GM23338 (cell line): ENCODE results near the gene VPS13A. TPM values are rescaled to one million over a fixed set of nuclear protein-coding genes. Genes with fewer than 3 reads are reported as not detected.

Source experiments
- ATAC-seq: fragments of 200-7000 bp; cut with Tn5 transposase; 3 replicates; pipeline ENCODE4 v1.9.1; 2020
- DNase-seq: peaks from one replicate; pipeline ENCODE4 v3.0.0-alpha.2; 2015; ENCODE audit warnings: low spot score
- H2AFZ ChIP-seq: fragments of 200-600 bp; sonication (generic); 2 replicates; pipeline ENCODE4 v1.8.0; 2016; ENCODE audit warnings: antibody characterized with exemption, mild to moderate bottlenecking, moderate library complexity
- H3F3A ChIP-seq: fragments of 200-600 bp; sonication (generic); replicated peaks from 2 replicates; pipeline ENCODE4 v1.8.0; 2017; ENCODE audit warnings: antibody characterized with exemption, mixed run types, low read depth
- H3K27ac ChIP-seq: fragments of 200-600 bp; sonication (generic); 2 replicates; pipeline ENCODE4 v1.6.1; 2016; ENCODE audit warnings: low read depth
- H3K27me3 ChIP-seq: fragments of 200-600 bp; sonication (generic); 2 replicates; pipeline ENCODE4 v1.8.0; 2016; ENCODE audit warnings: mild to moderate bottlenecking, mixed run types, moderate library complexity; ENCODE audit not compliant: insufficient read depth
- H3K36me3 ChIP-seq: fragments of 200-600 bp; sonication (generic); 2 replicates; pipeline ENCODE4 v1.8.0; 2016; ENCODE audit warnings: mild to moderate bottlenecking; ENCODE audit not compliant: insufficient read depth
- H3K4me1 ChIP-seq: fragments of 200-600 bp; sonication (generic); 2 replicates; pipeline ENCODE4 v1.8.0; 2016; ENCODE audit warnings: mild to moderate bottlenecking, moderate library complexity; ENCODE audit not compliant: insufficient read depth
- H3K4me2 ChIP-seq: fragments of 200-600 bp; sonication (generic); 2 replicates; pipeline ENCODE4 v1.7.1; 2017; ENCODE audit warnings: mixed run types
- H3K4me3 ChIP-seq: fragments of 200-600 bp; sonication (generic); 2 replicates; pipeline ENCODE4 v1.6.1; 2016; ENCODE audit warnings: mixed run types
- H3K79me2 ChIP-seq: fragments of 200-600 bp; sonication (generic); replicated peaks from 2 replicates; pipeline ENCODE4 v1.8.0; 2017; ENCODE audit warnings: mild to moderate bottlenecking; ENCODE audit not compliant: insufficient read depth
- H3K9me2 ChIP-seq: fragments of 200-600 bp; sonication (generic); 2 replicates; pipeline ENCODE4 v1.8.0; 2017; ENCODE audit not compliant: insufficient read depth
- H4K20me1 ChIP-seq: fragments of 200-600 bp; sonication (generic); replicated peaks from 2 replicates; pipeline ENCODE4 v1.8.0; 2017; ENCODE audit warnings: mild to moderate bottlenecking; ENCODE audit not compliant: insufficient read depth
- H3K27ac Mint-ChIP-seq: 2 replicates; pipeline ENCODE4 v1.8.0; 2020; ENCODE audit warnings: inconsistent platforms, mild to moderate bottlenecking, moderate library complexity, mixed read lengths
- H3K27me3 Mint-ChIP-seq: 3 replicates; pipeline ENCODE4 v1.8.0; 2022; ENCODE audit warnings: low read depth, mild to moderate bottlenecking, moderate library complexity, mixed read lengths, inconsistent platforms; ENCODE audit not compliant: insufficient read depth, poor library complexity
- H3K36me3 Mint-ChIP-seq: 3 replicates; pipeline ENCODE4 v1.8.0; 2021; ENCODE audit warnings: low read depth, mild to moderate bottlenecking, inconsistent platforms, moderate library complexity, mixed read lengths
- H3K4me1 Mint-ChIP-seq: 3 replicates; pipeline ENCODE4 v1.8.0; 2020; ENCODE audit warnings: mild to moderate bottlenecking, inconsistent platforms, mixed read lengths
- H3K4me3 Mint-ChIP-seq: 3 replicates; pipeline ENCODE4 v1.8.0; 2021; ENCODE audit warnings: moderate library complexity, mild to moderate bottlenecking, inconsistent platforms, mixed read lengths
- H3K9me3 Mint-ChIP-seq: 3 replicates; pipeline ENCODE4 v1.8.0; 2020; ENCODE audit warnings: moderate library complexity, mild to moderate bottlenecking, inconsistent platforms, mixed read lengths
- CREB1 ChIP-seq: fragments of 250-450 bp; sonication (Bioruptor Pico); IDR thresholded peaks from 2 replicates; pipeline ENCODE4 v1.5.0; 2020; ENCODE audit warnings: low read depth, mild to moderate bottlenecking, moderate library complexity
- EZH2 ChIP-seq: fragments of 200-600 bp; sonication (generic); IDR thresholded peaks from one replicate; pipeline ENCODE4 v1.8.0; 2017; ENCODE audit warnings: antibody characterized with exemption, mild to moderate bottlenecking, low read depth; ENCODE audit not compliant: unreplicated experiment
- EZH2phosphoT487 ChIP-seq: fragments of 200-600 bp; sonication (generic); IDR thresholded peaks from one replicate; pipeline ENCODE4 v1.8.1; 2018; ENCODE audit warnings: antibody characterized with exemption; ENCODE audit not compliant: unreplicated experiment
- JUNB ChIP-seq: IDR thresholded peaks from one replicate; pipeline ENCODE4 v1.6.1; 2016; ENCODE audit warnings: antibody characterized with exemption; ENCODE audit not compliant: unreplicated experiment
- NANOG ChIP-seq: IDR thresholded peaks from 2 replicates; pipeline ENCODE4 v1.6.1; 2016; ENCODE audit warnings: antibody characterized with exemption, borderline replicate concordance
- POLR2AphosphoS5 ChIP-seq: IDR thresholded peaks from 2 replicates; pipeline ENCODE4 v1.6.1; 2016; ENCODE audit warnings: antibody characterized with exemption, low read depth
- STAT1 ChIP-seq: IDR thresholded peaks from one replicate; pipeline ENCODE4 v1.6.1; 2016; ENCODE audit warnings: antibody characterized with exemption; ENCODE audit not compliant: unreplicated experiment
- ZNF114 ChIP-seq: fragments of 250-450 bp; sonication (Bioruptor Pico); IDR thresholded peaks from 2 replicates; pipeline ENCODE4 v1.5.0; 2020; ENCODE audit warnings: mild to moderate bottlenecking, moderate library complexity
- ZNF331 ChIP-seq: fragments of 250-450 bp; sonication (Bioruptor Pico); IDR thresholded peaks from 2 replicates; pipeline ENCODE4 v1.5.0; 2020; ENCODE audit warnings: low read depth, mild to moderate bottlenecking, moderate library complexity
- polyA plus RNA-seq: library from polyadenylated mRNA; unstranded; fragments of >200 nt; fragmentation: Nextera tagmentation; extraction: Ambion mirVana; gene quantifications from 2 replicates; pipeline ENCODE4 v1.2.1, GENCODE V29; 2016
- total RNA-seq: library from RNA; depleted of rRNA; stranded (reverse); fragments of >200 nt; shearing (Covaris generic); gene quantifications from 2 replicates; pipeline ENCODE4 v1.2.3, GENCODE V29; 2014
- TF ChIP-seq, protein P1 (sequence below): fragments of 250-450 bp; sonication (Bioruptor Pico); IDR thresholded peaks from 2 replicates; pipeline ENCODE4 v1.5.0; 2020; ENCODE audit warnings: mild to moderate bottlenecking, moderate library complexity
- TF ChIP-seq, protein P2 (sequence below): IDR thresholded peaks from 2 replicates; pipeline ENCODE4 v1.6.1; 2016; ENCODE audit warnings: antibody characterized with exemption
- TF ChIP-seq, protein P3 (sequence below), 2 experiments: fragments of 200-600 bp in 1 of 2; sonication (generic) in 1 of 2; conservative IDR thresholded peaks; 2 replicates each; pipeline versions ENCODE4 v1.5.1 to v1.6.1; 2016 to 2017; ENCODE audit warnings: antibody characterized with exemption in 2 of 2, low read depth in 2 of 2, mild to moderate bottlenecking in 2 of 2, moderate library complexity in 1 of 2
- TF ChIP-seq, protein P4 (sequence below): IDR thresholded peaks from one replicate; pipeline ENCODE4 v1.6.1; 2018; ENCODE audit warnings: antibody characterized with exemption; ENCODE audit not compliant: unreplicated experiment

VPS13A gene
- total and polyA plus RNA-seq, 2 experiments from 2014 or later, result 45.9 to 68.1 TPM

DNA sequence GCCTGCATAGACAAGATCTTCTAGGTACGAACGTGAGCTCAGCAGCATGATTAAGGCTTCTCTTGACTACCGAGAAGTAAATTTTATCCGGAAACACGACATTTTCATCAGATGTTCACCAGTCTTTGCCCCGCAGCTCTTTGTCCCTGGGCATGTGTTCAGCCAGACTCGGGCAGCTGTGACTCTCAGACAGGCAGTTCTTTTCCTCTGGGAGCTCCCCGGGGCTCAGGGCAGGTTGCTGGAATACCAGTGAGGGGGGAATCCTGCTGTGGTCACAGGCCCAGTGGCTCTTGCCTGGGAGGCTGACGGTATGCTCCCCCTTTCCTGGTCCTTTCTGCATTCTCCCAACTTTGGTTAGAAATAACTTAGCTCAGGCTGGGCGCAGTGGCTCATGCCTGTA, 284.7 kb downstream of the VPS13A start (continued):
- TF ChIP-seq, protein P1, sequence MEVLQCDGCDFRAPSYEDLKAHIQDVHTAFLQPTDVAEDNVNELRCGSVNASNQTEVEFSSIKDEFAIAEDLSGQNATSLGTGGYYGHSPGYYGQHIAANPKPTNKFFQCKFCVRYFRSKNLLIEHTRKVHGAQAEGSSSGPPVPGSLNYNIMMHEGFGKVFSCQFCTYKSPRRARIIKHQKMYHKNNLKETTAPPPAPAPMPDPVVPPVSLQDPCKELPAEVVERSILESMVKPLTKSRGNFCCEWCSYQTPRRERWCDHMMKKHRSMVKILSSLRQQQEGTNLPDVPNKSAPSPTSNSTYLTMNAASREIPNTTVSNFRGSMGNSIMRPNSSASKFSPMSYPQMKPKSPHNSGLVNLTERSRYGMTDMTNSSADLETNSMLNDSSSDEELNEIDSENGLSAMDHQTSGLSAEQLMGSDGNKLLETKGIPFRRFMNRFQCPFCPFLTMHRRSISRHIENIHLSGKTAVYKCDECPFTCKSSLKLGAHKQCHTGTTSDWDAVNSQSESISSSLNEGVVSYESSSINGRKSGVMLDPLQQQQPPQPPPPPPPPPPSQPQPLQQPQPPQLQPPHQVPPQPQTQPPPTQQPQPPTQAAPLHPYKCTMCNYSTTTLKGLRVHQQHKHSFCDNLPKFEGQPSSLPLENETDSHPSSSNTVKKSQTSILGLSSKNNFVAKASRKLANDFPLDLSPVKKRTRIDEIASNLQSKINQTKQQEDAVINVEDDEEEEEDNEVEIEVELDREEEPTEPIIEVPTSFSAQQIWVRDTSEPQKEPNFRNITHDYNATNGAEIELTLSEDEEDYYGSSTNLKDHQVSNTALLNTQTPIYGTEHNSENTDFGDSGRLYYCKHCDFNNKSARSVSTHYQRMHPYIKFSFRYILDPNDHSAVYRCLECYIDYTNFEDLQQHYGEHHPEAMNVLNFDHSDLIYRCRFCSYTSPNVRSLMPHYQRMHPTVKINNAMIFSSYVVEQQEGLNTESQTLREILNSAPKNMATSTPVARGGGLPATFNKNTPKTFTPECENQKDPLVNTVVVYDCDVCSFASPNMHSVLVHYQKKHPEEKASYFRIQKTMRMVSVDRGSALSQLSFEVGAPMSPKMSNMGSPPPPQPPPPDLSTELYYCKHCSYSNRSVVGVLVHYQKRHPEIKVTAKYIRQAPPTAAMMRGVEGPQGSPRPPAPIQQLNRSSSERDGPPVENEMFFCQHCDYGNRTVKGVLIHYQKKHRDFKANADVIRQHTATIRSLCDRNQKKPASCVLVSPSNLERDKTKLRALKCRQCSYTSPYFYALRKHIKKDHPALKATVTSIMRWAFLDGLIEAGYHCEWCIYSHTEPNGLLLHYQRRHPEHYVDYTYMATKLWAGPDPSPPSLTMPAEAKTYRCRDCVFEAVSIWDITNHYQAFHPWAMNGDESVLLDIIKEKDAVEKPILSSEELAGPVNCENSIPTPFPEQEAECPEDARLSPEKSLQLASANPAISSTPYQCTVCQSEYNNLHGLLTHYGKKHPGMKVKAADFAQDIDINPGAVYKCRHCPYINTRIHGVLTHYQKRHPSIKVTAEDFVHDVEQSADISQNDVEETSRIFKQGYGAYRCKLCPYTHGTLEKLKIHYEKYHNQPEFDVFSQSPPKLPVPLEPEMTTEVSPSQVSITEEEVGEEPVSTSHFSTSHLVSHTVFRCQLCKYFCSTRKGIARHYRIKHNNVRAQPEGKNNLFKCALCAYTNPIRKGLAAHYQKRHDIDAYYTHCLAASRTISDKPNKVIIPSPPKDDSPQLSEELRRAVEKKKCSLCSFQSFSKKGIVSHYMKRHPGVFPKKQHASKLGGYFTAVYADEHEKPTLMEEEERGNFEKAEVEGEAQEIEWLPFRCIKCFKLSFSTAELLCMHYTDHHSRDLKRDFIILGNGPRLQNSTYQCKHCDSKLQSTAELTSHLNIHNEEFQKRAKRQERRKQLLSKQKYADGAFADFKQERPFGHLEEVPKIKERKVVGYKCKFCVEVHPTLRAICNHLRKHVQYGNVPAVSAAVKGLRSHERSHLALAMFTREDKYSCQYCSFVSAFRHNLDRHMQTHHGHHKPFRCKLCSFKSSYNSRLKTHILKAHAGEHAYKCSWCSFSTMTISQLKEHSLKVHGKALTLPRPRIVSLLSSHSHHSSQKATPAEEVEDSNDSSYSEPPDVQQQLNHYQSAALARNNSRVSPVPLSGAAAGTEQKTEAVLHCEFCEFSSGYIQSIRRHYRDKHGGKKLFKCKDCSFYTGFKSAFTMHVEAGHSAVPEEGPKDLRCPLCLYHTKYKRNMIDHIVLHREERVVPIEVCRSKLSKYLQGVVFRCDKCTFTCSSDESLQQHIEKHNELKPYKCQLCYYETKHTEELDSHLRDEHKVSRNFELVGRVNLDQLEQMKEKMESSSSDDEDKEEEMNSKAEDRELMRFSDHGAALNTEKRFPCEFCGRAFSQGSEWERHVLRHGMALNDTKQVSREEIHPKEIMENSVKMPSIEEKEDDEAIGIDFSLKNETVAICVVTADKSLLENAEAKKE (CRISPR knock-in tag), result no peak
- no peak for TF ChIP-seq STAT1

DNA sequence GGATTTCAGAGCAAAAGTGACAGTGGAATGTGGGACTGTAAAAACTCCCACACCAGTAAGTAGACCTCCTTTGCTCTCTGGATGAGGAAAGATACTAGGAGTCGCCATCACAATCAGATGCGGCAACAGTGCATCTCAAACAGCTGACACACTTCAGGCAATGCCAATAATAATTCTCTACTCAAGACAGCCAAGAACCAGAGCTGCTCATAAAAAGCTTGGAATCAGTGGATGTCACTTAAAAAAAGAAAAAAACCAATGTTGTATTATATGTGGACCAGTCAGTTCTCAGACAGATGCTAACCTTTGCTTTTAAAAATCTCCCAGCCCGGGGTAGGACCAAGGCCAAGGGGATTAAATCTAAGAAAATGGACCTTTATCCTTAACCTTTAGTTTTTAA, 285.8 kb downstream of the VPS13A start:
- H3K9me3 Mint-ChIP-seq, result peaks cover 4% of the 10 kb centered on the region; the same call in 2 of the 3 replicates
- H3F3A ChIP-seq, result no peaks in the 10 kb centered on the region
- no peaks in the 10 kb centered on the region for H3K27me3 Mint-ChIP-seq
- H2AFZ ChIP-seq, result no peak overlapping the region
- H3K36me3 Mint-ChIP-seq, result no peaks in the 10 kb centered on the region
- no peak overlapping the region for H3K27ac ChIP-seq
- no peak overlapping the region for H3K4me3 ChIP-seq
- no peak for DNase-seq
- H3K27ac Mint-ChIP-seq, result no peak overlapping the region
- H3K4me1 Mint-ChIP-seq, result peaks cover 30% of the 10 kb centered on the region
- 0 out of 2 replicates have a peak, but pooled peaks cover 8% of the 10 kb centered on the region for H3K9me2 ChIP-seq
- H3K36me3 ChIP-seq, result no peaks in the 10 kb centered on the region
- H3K4me2 ChIP-seq, result no peak overlapping the region
- 0 out of 2 replicates have a peak, but pooled peaks cover 15% of the 10 kb centered on the region for H3K4me1 ChIP-seq
- H4K20me1 ChIP-seq, result no peaks in the 10 kb centered on the region
- no peaks in the 10 kb centered on the region for H3K79me2 ChIP-seq
- H3K4me3 Mint-ChIP-seq, result no peak overlapping the region
- no peaks in the 10 kb centered on the region for H3K27me3 ChIP-seq
- ATAC-seq, result no peak
- TF ChIP-seq CREB1 (CRISPR knock-in tag) (no peak), ZNF331 (CRISPR knock-in tag) (no peak), JUNB (no peak), ZNF114 (CRISPR knock-in tag) (no peak), EZH2 (no peak), NANOG (no peak), POLR2AphosphoS5 (no peak), EZH2phosphoT487 (no peak)
- TF ChIP-seq, protein P2, sequence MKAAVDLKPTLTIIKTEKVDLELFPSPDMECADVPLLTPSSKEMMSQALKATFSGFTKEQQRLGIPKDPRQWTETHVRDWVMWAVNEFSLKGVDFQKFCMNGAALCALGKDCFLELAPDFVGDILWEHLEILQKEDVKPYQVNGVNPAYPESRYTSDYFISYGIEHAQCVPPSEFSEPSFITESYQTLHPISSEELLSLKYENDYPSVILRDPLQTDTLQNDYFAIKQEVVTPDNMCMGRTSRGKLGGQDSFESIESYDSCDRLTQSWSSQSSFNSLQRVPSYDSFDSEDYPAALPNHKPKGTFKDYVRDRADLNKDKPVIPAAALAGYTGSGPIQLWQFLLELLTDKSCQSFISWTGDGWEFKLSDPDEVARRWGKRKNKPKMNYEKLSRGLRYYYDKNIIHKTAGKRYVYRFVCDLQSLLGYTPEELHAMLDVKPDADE, result no peak
- TF ChIP-seq, protein P3, sequence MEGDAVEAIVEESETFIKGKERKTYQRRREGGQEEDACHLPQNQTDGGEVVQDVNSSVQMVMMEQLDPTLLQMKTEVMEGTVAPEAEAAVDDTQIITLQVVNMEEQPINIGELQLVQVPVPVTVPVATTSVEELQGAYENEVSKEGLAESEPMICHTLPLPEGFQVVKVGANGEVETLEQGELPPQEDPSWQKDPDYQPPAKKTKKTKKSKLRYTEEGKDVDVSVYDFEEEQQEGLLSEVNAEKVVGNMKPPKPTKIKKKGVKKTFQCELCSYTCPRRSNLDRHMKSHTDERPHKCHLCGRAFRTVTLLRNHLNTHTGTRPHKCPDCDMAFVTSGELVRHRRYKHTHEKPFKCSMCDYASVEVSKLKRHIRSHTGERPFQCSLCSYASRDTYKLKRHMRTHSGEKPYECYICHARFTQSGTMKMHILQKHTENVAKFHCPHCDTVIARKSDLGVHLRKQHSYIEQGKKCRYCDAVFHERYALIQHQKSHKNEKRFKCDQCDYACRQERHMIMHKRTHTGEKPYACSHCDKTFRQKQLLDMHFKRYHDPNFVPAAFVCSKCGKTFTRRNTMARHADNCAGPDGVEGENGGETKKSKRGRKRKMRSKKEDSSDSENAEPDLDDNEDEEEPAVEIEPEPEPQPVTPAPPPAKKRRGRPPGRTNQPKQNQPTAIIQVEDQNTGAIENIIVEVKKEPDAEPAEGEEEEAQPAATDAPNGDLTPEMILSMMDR (conservative IDR thresholded peaks at IDR 0.05; ENCODE audit: low read depth in 2 of 2), result no peak
- TF ChIP-seq, protein P4, sequence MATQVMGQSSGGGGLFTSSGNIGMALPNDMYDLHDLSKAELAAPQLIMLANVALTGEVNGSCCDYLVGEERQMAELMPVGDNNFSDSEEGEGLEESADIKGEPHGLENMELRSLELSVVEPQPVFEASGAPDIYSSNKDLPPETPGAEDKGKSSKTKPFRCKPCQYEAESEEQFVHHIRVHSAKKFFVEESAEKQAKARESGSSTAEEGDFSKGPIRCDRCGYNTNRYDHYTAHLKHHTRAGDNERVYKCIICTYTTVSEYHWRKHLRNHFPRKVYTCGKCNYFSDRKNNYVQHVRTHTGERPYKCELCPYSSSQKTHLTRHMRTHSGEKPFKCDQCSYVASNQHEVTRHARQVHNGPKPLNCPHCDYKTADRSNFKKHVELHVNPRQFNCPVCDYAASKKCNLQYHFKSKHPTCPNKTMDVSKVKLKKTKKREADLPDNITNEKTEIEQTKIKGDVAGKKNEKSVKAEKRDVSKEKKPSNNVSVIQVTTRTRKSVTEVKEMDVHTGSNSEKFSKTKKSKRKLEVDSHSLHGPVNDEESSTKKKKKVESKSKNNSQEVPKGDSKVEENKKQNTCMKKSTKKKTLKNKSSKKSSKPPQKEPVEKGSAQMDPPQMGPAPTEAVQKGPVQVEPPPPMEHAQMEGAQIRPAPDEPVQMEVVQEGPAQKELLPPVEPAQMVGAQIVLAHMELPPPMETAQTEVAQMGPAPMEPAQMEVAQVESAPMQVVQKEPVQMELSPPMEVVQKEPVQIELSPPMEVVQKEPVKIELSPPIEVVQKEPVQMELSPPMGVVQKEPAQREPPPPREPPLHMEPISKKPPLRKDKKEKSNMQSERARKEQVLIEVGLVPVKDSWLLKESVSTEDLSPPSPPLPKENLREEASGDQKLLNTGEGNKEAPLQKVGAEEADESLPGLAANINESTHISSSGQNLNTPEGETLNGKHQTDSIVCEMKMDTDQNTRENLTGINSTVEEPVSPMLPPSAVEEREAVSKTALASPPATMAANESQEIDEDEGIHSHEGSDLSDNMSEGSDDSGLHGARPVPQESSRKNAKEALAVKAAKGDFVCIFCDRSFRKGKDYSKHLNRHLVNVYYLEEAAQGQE, result no peak
